GM18511 (cell line): ENCODE results near the gene PRPF18.

ENCODE experiments used
- ATAC-seq: cut with Tn5 transposase; IDR thresholded peaks from one replicate; pipeline ENCODE4 v1.9.1; 2021; ENCODE audit warnings: mild to moderate bottlenecking, moderate library complexity; ENCODE audit not compliant: unreplicated experiment

The PRPF18 gene

GRCh38 chr10:13668126-13668525 is 81.4 kb downstream of the PRPF18 start:
- ATAC-seq, result no peak

GRCh38 chr10:13669182-13669855 is 82.6 kb downstream of the PRPF18 start:
- no peak for ATAC-seq

- ATAC-seq, result no peak
These were observed 83.1 kb downstream of the PRPF18 start for GRCh38 chr10:13669901-13670300.

- ATAC-seq, result no peak
These were observed 83.5 kb downstream of the PRPF18 start for GRCh38 chr10:13670311-13670710.

GRCh38 chr10:13671904-13672303 is 85.1 kb downstream of the PRPF18 start:
- ATAC-seq, result no peak

- no peak for ATAC-seq
These were observed 85.8 kb downstream of the PRPF18 start for GRCh38 chr10:13672548-13672947.

- ATAC-seq, result no peak
These were observed 86.4 kb downstream of the PRPF18 start for GRCh38 chr10:13673156-13673555.

- no peak for ATAC-seq
These were observed 88.2 kb downstream of the PRPF18 start for GRCh38 chr10:13674645-13675588.

- ATAC-seq, result no peak
These were observed 91.5 kb downstream of the PRPF18 start for GRCh38 chr10:13678101-13678843.
